Endometrium (tissue), 2 donors: ENCODE results near the gene MGME1.

Experiments used
- FAIRE-seq: peaks from 2 replicates; lab custom pipeline; 2012; peaks lifted over from hg19 to GRCh38; lab: Jason Lieb, UNC
- donor health status: control.
- donor health status: control.

The MGME1 gene

GRCh38 chr20:17940224-17940971 lies 28.4 kb upstream of the MGME1 start:
- no peak for FAIRE-seq

GRCh38 chr20:17941087-17941825 lies 27.6 kb upstream of the MGME1 start:
- no peak for FAIRE-seq

- FAIRE-seq, result no peak
Observed at GRCh38 chr20:17941826-17942196, 27.0 kb upstream of the MGME1 start.

DNA sequence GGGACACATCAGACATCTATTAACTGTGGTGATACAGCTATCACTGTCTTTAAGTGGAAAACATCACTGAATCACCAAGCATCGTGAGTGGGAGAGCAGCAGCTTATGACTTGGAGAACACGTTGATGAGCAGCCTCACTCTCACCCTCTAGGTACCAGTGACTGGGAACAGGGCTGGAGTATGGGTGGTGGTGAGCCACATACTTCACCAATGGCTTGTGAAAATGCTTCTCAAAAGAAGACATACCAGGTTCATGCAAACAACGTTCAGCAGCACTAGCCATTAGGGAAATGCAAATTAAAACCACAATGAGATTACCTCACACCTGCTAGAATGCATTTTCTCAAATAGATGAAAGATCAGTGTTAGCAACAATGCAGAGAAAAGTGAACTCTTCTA lies 25.5 kb upstream of the MGME1 start:
- no peak for FAIRE-seq

DNA sequence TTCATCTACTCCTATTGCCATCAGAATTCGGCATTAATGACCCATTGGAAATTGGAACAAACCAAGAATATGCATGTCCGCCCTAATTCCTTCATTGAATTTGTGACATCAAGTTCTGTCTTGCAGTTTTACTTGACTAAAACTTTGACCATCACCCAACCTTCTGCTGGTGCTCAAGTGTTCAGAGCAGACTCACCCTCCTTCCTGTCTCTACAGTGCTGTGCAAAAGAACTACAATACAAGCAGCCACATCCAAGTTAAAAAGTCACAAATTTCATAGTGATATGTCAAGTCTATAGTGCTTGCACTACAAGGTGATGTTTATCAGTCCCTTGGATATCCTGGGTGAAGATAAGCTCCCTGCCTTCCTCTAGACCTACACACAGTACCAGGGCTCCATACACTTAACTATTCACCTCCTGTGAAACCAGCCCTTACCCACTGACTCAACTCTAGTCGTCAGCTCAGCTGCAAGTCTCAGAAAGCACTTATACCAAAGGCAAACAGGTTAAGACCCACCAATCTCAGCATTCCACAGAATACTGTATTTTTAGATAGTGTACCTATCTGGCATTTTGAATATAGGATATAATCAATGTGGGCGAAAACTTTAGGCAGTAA lies 23.9 kb upstream of the MGME1 start:
- FAIRE-seq, result no peak

- FAIRE-seq, result no peak
Observed at GRCh38 chr20:17946040-17946439, 22.8 kb upstream of the MGME1 start.

DNA sequence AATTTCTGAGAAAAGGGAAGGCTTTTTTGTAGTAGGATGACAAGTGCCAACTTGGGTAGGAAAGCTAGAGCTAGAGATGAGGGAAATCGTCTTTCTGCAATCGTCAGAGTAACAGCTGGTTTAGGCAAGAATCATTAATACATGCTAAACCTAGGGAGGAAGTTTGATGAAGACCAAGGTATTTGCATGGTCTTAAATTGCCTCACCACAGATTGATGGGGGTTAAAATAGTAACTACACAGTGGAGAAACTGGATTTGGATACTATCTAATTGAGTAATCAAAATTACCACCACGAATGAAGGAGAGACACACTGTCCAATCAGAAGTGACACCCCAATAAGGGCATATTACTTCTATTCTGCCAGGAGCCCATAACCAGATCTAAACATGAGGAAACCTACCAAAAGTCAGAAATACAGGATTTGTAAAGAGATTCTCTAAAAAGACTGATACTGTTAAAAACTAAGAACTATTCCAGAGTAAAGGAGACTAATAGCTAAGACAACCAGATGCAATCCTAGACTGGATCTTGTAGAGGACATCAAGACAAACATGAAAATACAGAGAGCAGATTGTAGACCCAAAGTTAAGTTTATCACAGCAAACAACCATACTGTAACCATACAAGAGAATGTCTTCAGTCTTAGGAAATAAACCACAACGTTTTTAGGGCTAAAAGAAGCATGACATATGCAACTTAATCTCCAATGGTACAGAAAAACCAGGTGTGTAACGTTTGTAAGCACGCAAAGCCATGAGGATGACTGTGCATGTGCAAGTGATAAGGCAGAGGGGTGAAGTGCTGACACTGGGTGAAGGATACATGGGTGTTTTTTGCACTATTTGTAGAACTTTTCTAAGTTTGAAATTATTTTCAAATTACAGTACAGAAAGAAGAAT lies 22.0 kb upstream of the MGME1 start:
- FAIRE-seq, result no peak

DNA sequence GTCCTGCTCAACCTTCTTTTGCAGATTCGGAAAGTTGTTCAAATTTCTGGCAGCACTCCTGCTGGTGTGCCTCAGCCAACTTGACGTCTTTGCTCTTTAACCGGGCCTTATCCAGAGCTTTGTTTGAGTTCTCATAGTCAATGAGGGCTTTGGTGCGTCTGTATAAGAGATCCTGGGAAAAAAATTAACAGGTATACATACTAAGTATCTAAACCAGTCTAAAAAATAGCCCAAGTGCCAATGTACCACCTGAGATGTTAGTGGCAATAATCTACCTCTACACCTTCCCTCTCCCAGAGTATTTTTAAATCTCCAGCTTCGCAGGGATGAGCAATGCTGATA lies 21.4 kb upstream of the MGME1 start:
- no peak for FAIRE-seq

DNA sequence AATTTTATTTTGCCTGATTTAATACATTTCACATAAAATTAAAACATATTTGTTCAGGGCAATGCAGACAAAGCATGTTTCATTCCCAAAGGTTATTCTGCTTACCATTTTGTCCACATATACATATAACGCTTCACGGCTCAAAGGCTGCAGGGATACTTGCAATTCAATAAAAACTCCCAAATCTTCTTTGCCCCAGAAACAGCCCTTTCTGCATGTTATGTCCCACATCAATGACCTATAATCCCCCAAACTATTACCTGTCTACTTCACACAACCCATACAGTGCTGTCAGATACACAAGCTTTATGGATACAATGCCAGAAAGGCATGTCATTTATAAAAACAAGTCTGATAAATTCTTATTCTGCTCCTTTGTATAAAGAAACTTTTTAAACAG lies 20.4 kb upstream of the MGME1 start:
- FAIRE-seq, result no peak

GRCh38 chr20:17949899-17950298 lies 18.9 kb upstream of the MGME1 start:
- no peak for FAIRE-seq

DNA sequence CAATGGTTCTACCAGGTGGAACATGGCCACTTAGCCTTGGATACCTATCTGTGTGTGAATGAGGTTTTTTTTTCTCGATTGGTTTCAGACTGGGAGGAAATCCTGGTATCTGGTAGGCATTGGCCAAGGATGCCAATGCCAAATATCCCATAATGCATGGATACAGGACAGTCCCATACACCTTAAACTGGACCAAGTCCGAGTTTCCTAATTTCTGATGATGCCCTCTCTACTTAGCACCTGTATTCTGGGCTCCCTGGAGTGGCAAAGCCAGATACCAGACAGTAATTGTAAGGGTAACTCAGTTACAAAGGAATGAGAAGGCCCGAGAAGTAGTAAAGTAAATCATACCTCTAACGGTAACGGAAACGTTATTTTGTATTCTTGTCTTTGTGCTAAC lies 18.1 kb upstream of the MGME1 start:
- FAIRE-seq, result no peak

GRCh38 chr20:17951323-17951722 lies 17.5 kb upstream of the MGME1 start:
- no peak for FAIRE-seq

- FAIRE-seq, result no peak
Observed at GRCh38 chr20:17952692-17953684, 15.8 kb upstream of the MGME1 start.

- FAIRE-seq, result no peak
Observed at GRCh38 chr20:17953935-17954334, 14.9 kb upstream of the MGME1 start.

- FAIRE-seq, result no peak
Observed at GRCh38 chr20:17955302-17955701, 13.5 kb upstream of the MGME1 start.

- FAIRE-seq, result no peak
Observed at GRCh38 chr20:17956099-17956685, 12.6 kb upstream of the MGME1 start.

- FAIRE-seq, result no peak
Observed at GRCh38 chr20:17957505-17958363, 11.1 kb upstream of the MGME1 start.

GRCh38 chr20:17958373-17959256 lies 10.2 kb upstream of the MGME1 start:
- no peak for FAIRE-seq

GRCh38 chr20:17959257-17959627 lies 9.6 kb upstream of the MGME1 start:
- no peak for FAIRE-seq
